ENCODE measurements around the gene CDKN2C.
A peak's percentile ranks its signal among the peaks of the same experiment; 100 is the strongest.
"Not testable (repeated sequence)": the region's sequence is repeated elsewhere in the genome, so short reads cannot be mapped to it uniquely, and the experiment has no call there.

Gene CDKN2C

GRCh38 chr1:50969611-50970508 is at the start of gene CDKN2C:
Gene CDKN2C (plus strand): TSS chr1:50970245. CDS start chr1:50970369, 124 bp downstream.
- no peak for DNase-seq (ENCODE audit: low read depth in 2 of 2, low spot score in 1 of 2)

DNA sequence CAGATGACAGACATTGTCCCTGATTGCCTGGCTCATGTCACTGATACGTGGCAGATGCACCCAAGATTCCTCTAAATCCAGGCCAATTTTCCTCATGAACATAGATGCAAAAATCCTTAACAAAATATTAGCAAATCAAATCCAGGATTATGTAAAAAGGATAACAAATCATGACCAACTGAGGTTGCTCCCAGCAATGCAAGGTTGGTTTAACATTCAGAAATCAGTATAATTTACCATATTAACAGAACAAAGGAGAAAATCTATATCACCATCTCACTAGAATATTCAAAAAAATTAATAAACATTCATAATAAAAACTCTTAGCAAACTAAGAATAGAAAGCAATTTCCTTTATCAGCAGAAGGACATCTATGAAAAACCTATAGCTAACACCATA is 49.6 kb upstream of the CDKN2C start:
- DNase-seq (ENCODE audit: low read depth in 2 of 2, low spot score in 1 of 2): no peak

DNA sequence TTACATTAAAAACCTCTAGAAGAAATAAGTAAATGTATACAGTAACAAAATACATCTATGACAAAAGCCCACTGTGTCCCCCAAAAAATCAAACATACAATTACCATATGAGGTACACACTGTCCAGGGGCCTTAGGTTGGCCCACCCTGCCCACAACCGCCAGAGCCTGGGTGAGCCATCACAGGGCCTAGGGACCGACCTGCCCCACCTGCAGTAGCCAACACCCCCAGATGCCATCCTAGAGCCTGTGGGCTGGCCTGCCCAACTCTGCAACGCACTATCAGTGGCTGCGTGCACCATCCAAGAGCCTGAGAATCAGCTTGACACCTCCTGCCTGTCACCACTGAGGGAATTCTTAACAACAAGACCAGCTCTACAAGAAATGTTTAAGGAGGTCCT is 49.0 kb upstream of the CDKN2C start:
- DNase-seq (ENCODE audit: low read depth in 2 of 2, low spot score in 1 of 2): no peak

DNA sequence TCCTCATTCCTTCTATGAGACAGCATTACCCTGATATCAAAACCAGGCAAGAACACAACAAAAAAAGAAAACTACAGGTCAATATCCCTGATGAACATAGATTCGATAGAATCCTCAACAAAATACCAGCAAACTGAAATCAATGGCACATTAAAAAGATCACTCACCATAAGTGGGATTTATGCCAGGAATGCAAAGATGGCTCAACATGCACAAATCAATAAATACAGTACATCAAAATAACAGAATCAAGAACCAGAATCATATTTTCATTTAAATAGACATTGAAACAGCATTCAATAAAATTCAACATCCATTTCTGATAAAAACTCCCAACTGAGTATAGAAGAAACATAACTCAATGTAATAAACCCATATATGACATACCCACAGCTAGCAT is 46.5 kb upstream of the CDKN2C start:
- no peak for DNase-seq (ENCODE audit: low read depth in 2 of 2, low spot score in 1 of 2)

- DNase-seq (ENCODE audit: low read depth in 2 of 2, low spot score in 1 of 2): no peak
These were observed 40.6 kb upstream of the CDKN2C start for GRCh38 chr1:50929376-50929958.

DNA sequence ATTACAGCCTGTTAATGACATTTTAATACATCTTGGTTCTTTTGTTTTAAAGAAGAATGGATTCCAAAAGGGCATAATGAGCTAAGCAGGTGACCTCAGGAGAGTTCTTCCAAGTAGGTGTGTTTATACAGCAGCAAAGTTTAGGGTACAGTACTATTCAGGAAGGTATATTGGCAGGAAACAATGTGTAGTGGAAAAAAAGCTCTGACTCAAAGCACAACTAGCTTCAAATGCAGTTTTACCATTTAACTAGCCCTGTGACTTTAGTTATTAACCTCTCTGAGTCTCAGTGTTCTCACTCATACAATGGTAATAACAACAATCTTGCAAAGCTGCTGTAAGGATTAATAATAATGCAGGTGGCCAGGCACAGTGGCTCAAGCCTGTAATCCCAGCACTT is 39.9 kb upstream of the CDKN2C start:
- DNase-seq (ENCODE audit: low read depth in 2 of 2, low spot score in 1 of 2): no peak

DNA sequence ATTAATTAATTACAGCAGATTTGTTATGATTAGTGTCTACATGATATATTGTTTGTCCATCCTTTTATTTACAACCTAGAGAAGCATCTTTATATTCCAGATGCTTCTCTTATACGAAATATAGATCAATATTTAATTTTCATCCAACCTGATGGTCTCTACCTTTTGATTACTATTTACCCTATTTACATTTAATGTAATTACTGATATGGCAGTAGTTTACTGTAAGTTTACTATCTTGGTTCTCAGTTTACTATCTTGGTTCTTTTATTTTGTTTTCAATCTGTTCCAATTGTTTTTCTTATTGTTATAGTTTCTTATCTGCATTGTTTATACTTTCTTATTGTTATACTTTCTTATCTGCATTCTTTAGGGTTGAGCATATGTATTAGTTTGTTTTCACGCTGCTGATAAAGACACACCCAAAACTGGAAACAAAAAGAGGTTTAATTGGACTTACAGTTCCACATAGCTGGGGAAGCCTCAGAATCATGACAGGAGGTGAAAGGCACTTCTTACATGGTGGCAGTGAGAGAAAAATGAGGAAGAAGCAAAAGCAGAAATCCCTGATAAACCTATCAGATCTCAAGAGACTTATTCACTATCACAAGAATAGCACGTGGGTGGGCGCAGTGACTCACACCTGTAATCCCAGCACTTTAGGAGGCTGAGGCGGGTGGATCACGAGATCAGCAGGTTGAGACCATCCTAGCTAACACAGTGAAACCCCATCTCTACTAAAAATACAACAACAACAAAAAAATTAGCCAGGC is 38.9 kb upstream of the CDKN2C start:
- DNase-seq (ENCODE audit: low read depth in 2 of 2, low spot score in 1 of 2): no peak

DNA sequence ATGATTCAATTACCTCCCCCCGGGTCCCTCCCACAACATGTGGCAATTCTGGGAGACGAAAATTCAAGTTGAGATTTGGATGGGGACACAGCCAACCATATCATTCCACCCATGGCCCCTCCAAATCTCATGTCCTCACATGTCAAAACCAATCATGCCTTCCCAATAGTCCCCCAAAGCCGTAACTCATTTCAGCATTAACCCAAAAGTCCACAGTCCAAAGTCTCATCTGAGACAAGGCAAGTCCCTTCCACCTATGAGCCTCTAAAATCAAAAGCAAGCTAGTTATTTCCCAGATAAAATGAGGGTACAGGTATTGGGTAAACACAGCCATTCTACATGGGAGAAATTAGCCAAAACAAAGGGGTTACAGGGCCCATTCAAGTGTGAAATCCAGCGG is 38.0 kb upstream of the CDKN2C start:
- DNase-seq (ENCODE audit: low read depth in 2 of 2, low spot score in 1 of 2): not testable (repeated sequence)

DNA sequence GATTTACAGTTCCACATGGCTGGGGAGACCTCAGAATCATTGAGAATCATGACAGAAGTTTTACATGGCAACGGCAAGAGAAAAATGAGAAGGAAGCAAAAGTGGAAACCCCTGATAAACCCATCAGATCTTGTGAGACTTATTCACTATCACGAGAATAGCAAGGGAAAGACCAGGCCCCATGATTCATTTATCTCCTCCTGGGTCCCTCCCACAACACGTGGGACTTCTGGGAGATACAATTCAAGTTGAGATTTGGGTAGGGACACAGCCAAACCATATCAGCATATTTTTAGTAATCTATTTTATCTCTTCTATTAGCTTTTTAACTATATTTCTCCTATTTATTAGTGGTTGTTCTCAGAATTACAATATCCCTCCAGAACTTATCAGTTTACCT is 36.3 kb upstream of the CDKN2C start:
- DNase-seq (ENCODE audit: low read depth in 2 of 2, low spot score in 1 of 2): not testable (repeated sequence)

GRCh38 chr1:50934838-50935237 is 35.2 kb upstream of the CDKN2C start:
- DNase-seq (ENCODE audit: low read depth in 2 of 2, low spot score in 1 of 2): no peak

- DNase-seq (ENCODE audit: low read depth in 2 of 2, low spot score in 1 of 2): not testable (repeated sequence)
These were observed 34.8 kb upstream of the CDKN2C start for GRCh38 chr1:50935276-50935675.

DNA sequence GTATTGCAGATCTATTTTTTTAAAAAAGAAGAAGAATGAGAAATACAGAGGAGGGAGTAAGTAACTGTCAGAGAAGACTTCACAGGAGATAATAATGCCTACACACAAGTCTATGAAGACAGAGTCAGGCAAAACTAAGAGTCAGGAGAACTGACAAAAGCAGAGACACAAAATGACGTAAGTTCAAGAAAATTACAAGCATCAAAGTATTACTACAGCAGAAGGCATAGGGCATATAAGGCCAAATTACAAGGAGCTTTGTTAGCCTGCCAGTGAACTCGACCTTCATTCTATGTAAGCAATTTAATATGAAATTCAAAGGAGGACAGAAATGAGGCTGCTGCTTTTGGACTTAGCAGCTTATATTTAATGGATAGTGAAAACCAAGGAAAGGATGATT is 33.7 kb upstream of the CDKN2C start:
- DNase-seq (ENCODE audit: low read depth in 2 of 2, low spot score in 1 of 2): no peak

DNA sequence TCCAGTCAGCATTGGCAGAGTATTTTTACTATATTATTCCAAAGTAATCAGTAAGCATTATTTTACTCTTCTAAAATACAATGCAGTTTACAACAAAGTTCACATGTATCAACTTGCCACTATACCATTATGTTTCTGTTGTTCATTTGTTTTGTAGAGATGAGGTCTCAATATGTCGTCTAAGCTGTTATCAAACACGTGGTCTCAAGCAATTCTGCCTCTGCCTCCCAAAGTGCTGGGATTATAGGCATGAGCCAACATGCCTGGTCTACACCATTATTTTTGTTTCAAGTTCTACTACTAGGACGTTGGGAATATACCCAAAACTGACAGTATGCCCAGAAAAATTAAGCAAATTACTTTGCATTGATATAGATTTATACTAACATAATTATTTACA is 29.8 kb upstream of the CDKN2C start:
- DNase-seq (ENCODE audit: low read depth in 2 of 2, low spot score in 1 of 2): no peak

DNA sequence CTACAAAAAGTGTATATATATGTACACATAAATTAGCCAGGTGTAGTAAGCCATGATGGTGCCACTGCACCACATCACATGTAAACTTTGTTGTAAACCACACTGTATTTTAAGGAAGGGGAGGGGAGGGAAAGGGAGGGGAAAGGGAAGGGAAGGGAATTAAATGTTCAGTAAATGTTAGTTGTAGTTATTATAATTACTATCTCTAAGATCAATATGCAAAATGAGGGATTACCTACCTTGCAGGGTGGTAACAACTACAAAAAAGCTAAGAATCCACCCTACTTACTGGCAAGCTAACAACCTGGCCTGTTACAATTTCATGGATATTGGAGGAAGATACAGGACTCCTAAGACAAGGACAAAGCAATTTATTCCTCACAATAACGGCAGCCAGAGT is 27.7 kb upstream of the CDKN2C start:
- DNase-seq (ENCODE audit: low read depth in 2 of 2, low spot score in 1 of 2): no peak

- DNase-seq (ENCODE audit: low read depth in 2 of 2, low spot score in 1 of 2): no peak
These were observed 20.6 kb upstream of the CDKN2C start for GRCh38 chr1:50949286-50949982.

- no peak for DNase-seq (ENCODE audit: low read depth in 2 of 2, low spot score in 1 of 2)
These were observed 19.6 kb upstream of the CDKN2C start for GRCh38 chr1:50950396-50950795.

DNA sequence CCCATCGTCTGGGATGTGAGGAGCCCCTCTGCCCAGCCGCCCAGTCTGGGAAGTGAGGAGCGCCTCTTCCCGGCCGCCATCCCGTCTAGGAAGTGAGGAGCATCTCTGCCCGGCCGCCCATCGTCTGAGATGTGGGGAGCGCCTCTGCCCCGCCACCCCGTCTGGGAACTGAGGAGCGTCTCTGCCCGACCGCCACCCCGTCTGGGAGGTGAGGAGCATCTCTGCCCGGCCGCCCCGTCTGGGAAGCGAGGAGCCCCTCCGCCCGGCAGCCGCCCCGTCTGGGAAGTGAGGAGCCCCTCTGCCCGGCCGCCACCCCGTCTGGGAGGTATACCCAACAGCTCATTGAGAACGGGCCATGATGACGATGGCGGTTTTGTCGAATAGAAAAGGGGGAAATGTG is 17.5 kb upstream of the CDKN2C start:
- DNase-seq (ENCODE audit: low read depth in 2 of 2, low spot score in 1 of 2): not testable (repeated sequence)

DNA sequence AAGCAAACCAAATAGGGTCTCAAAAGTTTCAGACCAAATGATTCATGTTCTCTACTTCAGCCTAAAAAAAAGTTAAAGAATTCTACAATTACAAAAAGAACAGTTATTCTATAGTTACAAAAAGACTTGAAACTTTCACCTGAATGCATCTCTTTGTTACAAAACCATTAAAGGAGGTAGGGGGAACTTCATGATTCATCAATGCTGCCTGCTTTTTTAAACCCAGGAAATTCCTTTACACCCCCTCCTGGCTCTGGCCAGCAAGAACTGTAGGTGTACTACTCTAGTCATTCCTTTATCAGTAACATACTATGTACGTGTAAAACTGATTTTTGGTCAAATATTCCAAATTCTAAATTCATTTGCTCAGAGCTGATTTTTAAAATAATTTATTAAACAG is 14.9 kb upstream of the CDKN2C start:
- DNase-seq (ENCODE audit: low read depth in 2 of 2, low spot score in 1 of 2): no peak

GRCh38 chr1:50959303-50959912 is 10.6 kb upstream of the CDKN2C start:
- no peak for DNase-seq (ENCODE audit: low read depth in 2 of 2, low spot score in 1 of 2)

DNA sequence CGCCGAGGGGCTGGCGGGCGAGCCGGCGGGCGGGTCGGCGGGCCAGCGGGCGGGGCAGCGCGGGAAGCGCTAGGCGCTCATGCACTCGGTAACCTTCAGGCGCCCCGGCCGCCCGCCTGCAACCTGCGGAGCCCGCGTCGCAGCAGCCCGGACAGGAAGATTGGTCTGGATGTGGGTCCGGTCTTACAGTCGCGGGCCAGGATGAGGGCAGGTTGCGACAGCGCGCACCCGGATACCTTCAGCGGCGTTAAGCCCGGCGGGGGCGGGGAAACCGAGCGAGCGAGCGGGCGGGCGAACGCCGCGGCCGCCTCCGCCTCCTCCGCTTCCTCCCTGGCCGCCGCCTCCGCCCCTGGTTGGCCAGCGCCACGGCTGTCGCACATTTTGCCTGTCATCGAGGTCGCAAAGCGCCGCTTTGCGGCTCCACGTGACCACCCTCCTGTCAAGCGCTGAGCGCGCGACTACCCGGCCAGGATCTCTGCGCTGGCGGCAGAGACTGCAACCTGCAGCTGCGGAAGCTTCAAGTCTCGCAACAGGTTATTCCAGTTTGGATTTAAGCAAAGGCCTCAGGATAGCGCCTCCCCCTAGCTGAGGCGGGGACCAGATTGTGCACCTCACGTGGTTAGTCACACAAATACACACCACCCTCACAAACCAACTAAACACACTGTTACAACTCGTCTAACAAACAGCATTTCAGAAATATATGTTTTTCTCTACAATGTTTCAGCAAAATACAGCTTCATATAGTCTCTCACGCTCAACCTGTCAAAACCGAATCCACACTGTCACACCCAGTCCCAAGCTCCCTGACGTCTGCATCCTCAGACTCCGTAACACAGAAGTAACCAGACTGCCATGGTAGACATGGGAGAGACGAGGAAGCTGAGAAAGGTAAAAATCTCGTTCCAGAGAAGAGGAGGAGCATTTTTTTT is 9.9 kb upstream of the CDKN2C start, which contains the start of gene FAF1:
Gene FAF1 (minus strand): TSS at position 355 of the 932 bp plus-strand sequence. CDS start 456 bp downstream, outside the sequence.
- peak; percentile 95 for DNase-seq (ENCODE audit: low read depth in 2 of 2, low spot score in 1 of 2)

Data from stimulated activated CD8-positive, alpha-beta memory T cell treated with anti-CD3 and anti-CD28 coated beads, Interleukin-4, amount 100 ng/mL, for 1 hour (primary cell).